Hematopoietic multipotent progenitor cell treated with erythropoietin and hydrocortisone succinate and interleukin-3 and kit ligand, for 6 days (in vitro differentiated cells): ENCODE data around the gene SV2C.
"Not testable (repeated sequence)": the region's sequence is repeated elsewhere in the genome, so short reads cannot be mapped to it uniquely, and the experiment has no call there.

ENCODE experiments used
- DNase-seq: peaks from one replicate; pipeline ENCODE4 v3.0.0-alpha.2; 2015

Gene SV2C

GRCh38 chr5:76204713-76205112 lies 121.5 kb downstream of the SV2C start:
- no peak for DNase-seq

- no peak for DNase-seq
These were observed 123.9 kb downstream of the SV2C start for GRCh38 chr5:76207120-76207519.

- peak; percentile 25 for DNase-seq
These were observed 126.1 kb downstream of the SV2C start for GRCh38 chr5:76209297-76209696.

- DNase-seq = no peak
These were observed 127.8 kb downstream of the SV2C start for GRCh38 chr5:76210946-76211345.

- DNase-seq = no peak
These were observed 130.7 kb downstream of the SV2C start for GRCh38 chr5:76213858-76214257.

- DNase-seq = no peak
These were observed 133.6 kb downstream of the SV2C start for GRCh38 chr5:76216748-76217147.

- DNase-seq = no peak
These were observed 136.5 kb downstream of the SV2C start for GRCh38 chr5:76219636-76220035.

- DNase-seq = no peak
These were observed 138.1 kb downstream of the SV2C start for GRCh38 chr5:76221311-76221710.

- DNase-seq = no peak
These were observed 139.1 kb downstream of the SV2C start for GRCh38 chr5:76222318-76222717.

GRCh38 chr5:76223696-76224095 lies 140.5 kb downstream of the SV2C start:
- DNase-seq = peak; percentile 13

GRCh38 chr5:76224898-76225297 lies 141.7 kb downstream of the SV2C start:
- no peak for DNase-seq

- DNase-seq = peak; percentile 68
These were observed 142.2 kb downstream of the SV2C start for GRCh38 chr5:76225336-76225735.

- DNase-seq = no peak
These were observed 146.7 kb downstream of the SV2C start for GRCh38 chr5:76229900-76230299.

GRCh38 chr5:76230711-76231285 lies 147.6 kb downstream of the SV2C start:
- DNase-seq = no peak

GRCh38 chr5:76234665-76235064 lies 151.5 kb downstream of the SV2C start:
- DNase-seq = no peak

- no peak for DNase-seq
These were observed 153.5 kb downstream of the SV2C start for GRCh38 chr5:76236684-76237083.

GRCh38 chr5:76240336-76240735 lies 157.2 kb downstream of the SV2C start:
- no peak for DNase-seq

GRCh38 chr5:76242155-76242554 lies 159.0 kb downstream of the SV2C start:
- not testable (repeated sequence) for DNase-seq

- DNase-seq = no peak
These were observed 162.4 kb downstream of the SV2C start for GRCh38 chr5:76245590-76245989.

GRCh38 chr5:76249621-76250020 lies 166.4 kb downstream of the SV2C start:
- no peak for DNase-seq

GRCh38 chr5:76250463-76250862 lies 167.3 kb downstream of the SV2C start:
- no peak for DNase-seq

- DNase-seq = no peak
These were observed 168.5 kb downstream of the SV2C start for GRCh38 chr5:76251656-76252055.

- no peak for DNase-seq
These were observed 169.3 kb downstream of the SV2C start for GRCh38 chr5:76252437-76252836.

GRCh38 chr5:76256116-76256889 lies 173.1 kb downstream of the SV2C start:
- peak; percentile 94 for DNase-seq
